CD14-positive monocyte (primary cell): Measurements from ENCODE around the gene PPP1R3C. TPM values are rescaled to one million over a fixed set of nuclear protein-coding genes. Genes with fewer than 3 reads are reported as not detected.

ENCODE experiments used
- DNase-seq, 3 donors: peaks; one replicate each; pipeline ENCODE4 v3.0.0-alpha.2; 2011 to 2022
- H2AFZ ChIP-seq: 2 replicates; pipeline ENCODE4 v1.6.0; 2012; ENCODE audit warnings: mild to moderate bottlenecking, low read depth, low read length, inconsistent platforms; ENCODE audit not compliant: insufficient read depth, poor library complexity, severe bottlenecking
- H3K27ac ChIP-seq, 2 donors: 1 replicate in 1 of 2; 2 replicates in 1 of 2; pipeline ENCODE4 v1.5.1; 2012 to 2013; ENCODE audit warnings: low read length in 2 of 2, control low read depth in 1 of 2, inconsistent platforms in 1 of 2, low read depth in 1 of 2, mild to moderate bottlenecking in 1 of 2
- H3K27me3 ChIP-seq, 2 donors: one replicate each; pipeline versions ENCODE4 v1.6.0 to v1.6.1; 2011 to 2013; ENCODE audit warnings: low read length in 2 of 2; ENCODE audit not compliant: control insufficient read depth in 2 of 2, insufficient read depth in 2 of 2
- H3K36me3 ChIP-seq, 2 donors: replicated peaks in 1 of 2; 1 replicate in 1 of 2; 2 replicates in 1 of 2; pipeline versions ENCODE4 v1.5.1 to v1.6.1; 2012 to 2013; ENCODE audit warnings: low read length in 2 of 2, control low read depth in 1 of 2, inconsistent platforms in 1 of 2, mild to moderate bottlenecking in 1 of 2; ENCODE audit not compliant: insufficient read depth in 2 of 2, control insufficient read depth in 1 of 2
- H3K4me1 ChIP-seq, 2 donors: 1 replicate in 1 of 2; 2 replicates in 1 of 2; pipeline versions ENCODE4 v1.5.1 to v1.6.1; 2012 to 2013; ENCODE audit warnings: low read length in 2 of 2, control low read depth in 1 of 2, inconsistent platforms in 1 of 2, mild to moderate bottlenecking in 1 of 2, moderate library complexity in 1 of 2; ENCODE audit not compliant: insufficient read depth in 2 of 2, control insufficient read depth in 1 of 2
- H3K4me2 ChIP-seq: replicated peaks from 2 replicates; pipeline ENCODE3; 2012; ENCODE audit warnings: low read length, moderate library complexity, mild to moderate bottlenecking; ENCODE audit not compliant: poor library complexity, severe bottlenecking; ENCODE audit errors: extremely low read depth
- H3K4me3 ChIP-seq, 3 experiments: fragments of 200-600 bp in 1 of 3; sonication (generic) in 1 of 3; replicated peaks in 1 of 3; 1 replicate in 2 of 3; 2 replicates in 1 of 3; pipeline ENCODE4 v1.5.1; 2011 to 2013; ENCODE audit warnings: low read length in 3 of 3, mild to moderate bottlenecking in 3 of 3, control low read depth in 2 of 3, low read depth in 2 of 3, inconsistent platforms in 1 of 3, moderate library complexity in 1 of 3
- H3K79me2 ChIP-seq: 2 replicates; pipeline ENCODE4 v1.6.0; 2012; ENCODE audit warnings: mild to moderate bottlenecking, control low read depth, inconsistent platforms, low read length, moderate library complexity; ENCODE audit not compliant: insufficient read depth
- H3K9ac ChIP-seq: 2 replicates; pipeline ENCODE4 v1.6.0; 2017; ENCODE audit warnings: low read length, mild to moderate bottlenecking; ENCODE audit not compliant: insufficient read depth, poor library complexity, severe bottlenecking
- H3K9me3 ChIP-seq, 2 donors: replicated peaks in 1 of 2; 1 replicate in 1 of 2; 2 replicates in 1 of 2; pipeline versions ENCODE4 v1.5.1 to v1.6.1; 2012 to 2013; ENCODE audit warnings: low read length in 2 of 2, control low read depth in 1 of 2; ENCODE audit not compliant: control insufficient read depth in 1 of 2, insufficient read depth in 1 of 2
- H4K20me1 ChIP-seq: 2 replicates; pipeline ENCODE4 v1.6.0; 2012; ENCODE audit warnings: mild to moderate bottlenecking, low read length, control low read depth, moderate library complexity; ENCODE audit not compliant: insufficient read depth
- H3K27ac Mint-ChIP-seq, 7 donors: one replicate each; pipeline ENCODE4 v1.8.0; 2020; ENCODE audit warnings: mild to moderate bottlenecking in 7 of 7, mixed read lengths in 7 of 7, moderate library complexity in 6 of 7, inconsistent platforms in 2 of 7
- H3K27me3 Mint-ChIP-seq, 3 donors: one replicate each; pipeline ENCODE4 v1.8.0; 2021 to 2022; ENCODE audit warnings: low read depth in 3 of 3, mild to moderate bottlenecking in 3 of 3, mixed read lengths in 3 of 3, moderate library complexity in 3 of 3, inconsistent platforms in 1 of 3
- H3K36me3 Mint-ChIP-seq, 2 donors: one replicate each; pipeline ENCODE4 v1.8.0; 2020; ENCODE audit warnings: mixed read lengths in 2 of 2, inconsistent platforms in 1 of 2, mild to moderate bottlenecking in 1 of 2
- H3K4me1 Mint-ChIP-seq: one replicate; pipeline ENCODE4 v1.8.0; 2020; ENCODE audit warnings: mild to moderate bottlenecking, mixed read lengths
- H3K4me3 Mint-ChIP-seq, 2 donors: one replicate each; pipeline ENCODE4 v1.8.0; 2020; ENCODE audit warnings: mild to moderate bottlenecking in 2 of 2, mixed read lengths in 2 of 2, moderate library complexity in 1 of 2
- H3K9me3 Mint-ChIP-seq, 7 donors: one replicate each; pipeline ENCODE4 v1.8.0; 2020 to 2022; ENCODE audit warnings: mixed read lengths in 7 of 7, mild to moderate bottlenecking in 6 of 7, moderate library complexity in 6 of 7, inconsistent platforms in 2 of 7
- WGBS: methylation state at CpG from one replicate; pipeline ENCODE4 v1.1.5; 2013; ENCODE audit warnings: missing lambda C conversion rate; ENCODE audit not compliant: insufficient coverage; 5-methylcytosine and 5-hydroxymethylcytosine counted together
- intact Hi-C, 2 donors: fragments of 100-400 bp; cut with micrococcal nuclease; formaldehyde crosslinking; loops; one replicate each; pipeline versions ENCODE4 v1.15.0 to v1.15.1; 2023
- polyA plus RNA-seq, 3 donors: library from polyadenylated mRNA; depleted of rRNA in 1 of 3; unstranded in 2 of 3; stranded (reverse) in 1 of 3; fragments of 300-500 nt in 2 of 3; fragments of >200 nt in 1 of 3; fragmentation: Illumina TruSeq in 2 of 3; gene quantifications; 1 replicate in 2 of 3; 2 replicates in 1 of 3; pipeline ENCODE4 v1.2.3, GENCODE V29; 2012 to 2021
- TF ChIP-seq, protein P1 (sequence below): fragments of 200-600 bp; IDR thresholded peaks from one replicate; pipeline ENCODE4 v1.8.0; 2022; ENCODE audit warnings: antibody characterized with exemption, mild to moderate bottlenecking

PPP1R3C gene
- polyA plus RNA-seq, 3 donors = not detected

DNA sequence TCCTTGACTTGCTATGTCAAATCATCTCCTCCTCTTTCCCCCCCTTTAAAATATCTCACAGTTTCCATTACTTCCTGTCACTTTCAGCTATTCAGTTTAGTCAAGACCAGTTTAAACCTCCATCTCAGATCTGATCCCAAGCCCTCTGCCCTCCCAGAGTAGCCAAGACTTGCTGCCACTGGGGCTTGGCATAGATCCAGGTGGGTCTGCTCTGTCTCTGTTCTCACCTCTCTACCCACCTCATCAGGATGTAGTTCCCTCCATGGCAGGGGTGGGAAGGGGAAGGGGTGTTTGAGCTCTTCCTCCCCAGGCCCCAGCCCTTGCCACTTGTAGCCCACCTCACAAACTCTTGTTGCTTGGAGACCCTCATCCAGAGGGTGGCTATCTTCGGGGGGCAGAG lies 22.0 kb downstream of the PPP1R3C start:
- no peak overlapping the region for H3K27ac ChIP-seq
- H3K4me1 ChIP-seq = peaks cover 0 to 4% of the 10 kb centered on the region in 2 donors
- H3K9me3 Mint-ChIP-seq = peaks cover 2 to 7% (median 4%) of the 10 kb centered on the region in 7 donors
- H3K9ac ChIP-seq = no peak overlapping the region
- intact Hi-C loops = no loop called here
- no peak overlapping the region for H3K4me2 ChIP-seq
- no peaks in the 10 kb centered on the region for H3K36me3 ChIP-seq
- no peak overlapping the region for H3K27ac Mint-ChIP-seq
- no peak overlapping the region for H3K4me3 Mint-ChIP-seq
- H3K27me3 ChIP-seq = no peaks in the 10 kb centered on the region
- TF ChIP-seq, protein P1, sequence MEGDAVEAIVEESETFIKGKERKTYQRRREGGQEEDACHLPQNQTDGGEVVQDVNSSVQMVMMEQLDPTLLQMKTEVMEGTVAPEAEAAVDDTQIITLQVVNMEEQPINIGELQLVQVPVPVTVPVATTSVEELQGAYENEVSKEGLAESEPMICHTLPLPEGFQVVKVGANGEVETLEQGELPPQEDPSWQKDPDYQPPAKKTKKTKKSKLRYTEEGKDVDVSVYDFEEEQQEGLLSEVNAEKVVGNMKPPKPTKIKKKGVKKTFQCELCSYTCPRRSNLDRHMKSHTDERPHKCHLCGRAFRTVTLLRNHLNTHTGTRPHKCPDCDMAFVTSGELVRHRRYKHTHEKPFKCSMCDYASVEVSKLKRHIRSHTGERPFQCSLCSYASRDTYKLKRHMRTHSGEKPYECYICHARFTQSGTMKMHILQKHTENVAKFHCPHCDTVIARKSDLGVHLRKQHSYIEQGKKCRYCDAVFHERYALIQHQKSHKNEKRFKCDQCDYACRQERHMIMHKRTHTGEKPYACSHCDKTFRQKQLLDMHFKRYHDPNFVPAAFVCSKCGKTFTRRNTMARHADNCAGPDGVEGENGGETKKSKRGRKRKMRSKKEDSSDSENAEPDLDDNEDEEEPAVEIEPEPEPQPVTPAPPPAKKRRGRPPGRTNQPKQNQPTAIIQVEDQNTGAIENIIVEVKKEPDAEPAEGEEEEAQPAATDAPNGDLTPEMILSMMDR = no peak
- H3K27me3 Mint-ChIP-seq = peaks cover 0 to 2% (median 2%) of the 10 kb centered on the region in 3 donors
- H3K36me3 Mint-ChIP-seq = no peaks in the 10 kb centered on the region
- no peak for DNase-seq
- 86% methylated on average over 1 of the region's 1 CpG for WGBS
- no peak overlapping the region for H3K4me3 ChIP-seq
- H3K9me3 ChIP-seq = peaks cover 2 to 5% of the 10 kb centered on the region in 2 donors
- H3K79me2 ChIP-seq = no peaks in the 10 kb centered on the region
- no peaks in the 10 kb centered on the region for H4K20me1 ChIP-seq
- H3K4me1 Mint-ChIP-seq = no peaks in the 10 kb centered on the region
- H2AFZ ChIP-seq = no peak overlapping the region

DNA sequence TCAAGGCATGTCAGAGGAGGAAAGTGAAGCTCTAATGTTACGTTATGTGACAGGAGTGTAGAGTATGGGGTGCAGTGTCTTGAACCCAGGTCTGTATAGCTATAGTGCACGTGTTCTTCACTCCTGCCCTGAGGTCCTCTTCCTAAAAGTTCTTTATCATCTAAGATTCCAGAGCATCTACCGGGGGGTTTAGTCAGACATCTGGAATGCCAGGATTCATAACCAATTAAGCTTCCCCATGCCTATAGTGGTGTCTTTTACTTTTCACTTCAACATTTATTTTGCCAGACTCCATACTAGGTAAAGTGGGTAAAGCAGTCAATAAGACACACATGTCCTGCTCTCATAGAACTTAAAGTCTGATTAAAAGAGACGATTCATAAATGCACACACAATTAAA lies 22.4 kb downstream of the PPP1R3C start:
- Histone ChIP-seq H3K27ac (no peak overlapping the region), H2AFZ (no peak overlapping the region), H3K4me1 (peaks cover 0 to 4% of the 10 kb centered on the region in 2 donors), H3K79me2 (no peaks in the 10 kb centered on the region), H3K36me3 (no peaks in the 10 kb centered on the region), H3K9me3 (peaks cover 2 to 10% of the 10 kb centered on the region in 2 donors), H3K4me2 (no peak overlapping the region), H4K20me1 (no peaks in the 10 kb centered on the region), H3K27me3 (no peaks in the 10 kb centered on the region), H3K4me3 (no peak overlapping the region), H3K9ac (no peak overlapping the region)
- no peaks in the 10 kb centered on the region for H3K36me3 Mint-ChIP-seq
- H3K4me1 Mint-ChIP-seq = no peaks in the 10 kb centered on the region
- peaks cover 4 to 12% (median 8%) of the 10 kb centered on the region in 7 donors for H3K9me3 Mint-ChIP-seq
- TF ChIP-seq, protein P1 = no peak
- intact Hi-C loops = no loop called here
- no CpG with 5 or more reads among the region's 4 CpGs for WGBS
- no peak for DNase-seq
- no peak overlapping the region for H3K27ac Mint-ChIP-seq
- H3K4me3 Mint-ChIP-seq = no peak overlapping the region
- peaks cover 0 to 2% (median 2%) of the 10 kb centered on the region in 3 donors for H3K27me3 Mint-ChIP-seq
